NOMO-1 (cell line): ENCODE results near the gene CLPTM1L.

Experiments
- DNase-seq, 2 experiments: peaks; one replicate each; lab custom pipeline; 2025; ENCODE audit not compliant: unreplicated experiment in 2 of 2; lab: John Stamatoyannopoulos, UW

CLPTM1L gene, protein sequence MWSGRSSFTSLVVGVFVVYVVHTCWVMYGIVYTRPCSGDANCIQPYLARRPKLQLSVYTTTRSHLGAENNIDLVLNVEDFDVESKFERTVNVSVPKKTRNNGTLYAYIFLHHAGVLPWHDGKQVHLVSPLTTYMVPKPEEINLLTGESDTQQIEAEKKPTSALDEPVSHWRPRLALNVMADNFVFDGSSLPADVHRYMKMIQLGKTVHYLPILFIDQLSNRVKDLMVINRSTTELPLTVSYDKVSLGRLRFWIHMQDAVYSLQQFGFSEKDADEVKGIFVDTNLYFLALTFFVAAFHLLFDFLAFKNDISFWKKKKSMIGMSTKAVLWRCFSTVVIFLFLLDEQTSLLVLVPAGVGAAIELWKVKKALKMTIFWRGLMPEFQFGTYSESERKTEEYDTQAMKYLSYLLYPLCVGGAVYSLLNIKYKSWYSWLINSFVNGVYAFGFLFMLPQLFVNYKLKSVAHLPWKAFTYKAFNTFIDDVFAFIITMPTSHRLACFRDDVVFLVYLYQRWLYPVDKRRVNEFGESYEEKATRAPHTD

DNA sequence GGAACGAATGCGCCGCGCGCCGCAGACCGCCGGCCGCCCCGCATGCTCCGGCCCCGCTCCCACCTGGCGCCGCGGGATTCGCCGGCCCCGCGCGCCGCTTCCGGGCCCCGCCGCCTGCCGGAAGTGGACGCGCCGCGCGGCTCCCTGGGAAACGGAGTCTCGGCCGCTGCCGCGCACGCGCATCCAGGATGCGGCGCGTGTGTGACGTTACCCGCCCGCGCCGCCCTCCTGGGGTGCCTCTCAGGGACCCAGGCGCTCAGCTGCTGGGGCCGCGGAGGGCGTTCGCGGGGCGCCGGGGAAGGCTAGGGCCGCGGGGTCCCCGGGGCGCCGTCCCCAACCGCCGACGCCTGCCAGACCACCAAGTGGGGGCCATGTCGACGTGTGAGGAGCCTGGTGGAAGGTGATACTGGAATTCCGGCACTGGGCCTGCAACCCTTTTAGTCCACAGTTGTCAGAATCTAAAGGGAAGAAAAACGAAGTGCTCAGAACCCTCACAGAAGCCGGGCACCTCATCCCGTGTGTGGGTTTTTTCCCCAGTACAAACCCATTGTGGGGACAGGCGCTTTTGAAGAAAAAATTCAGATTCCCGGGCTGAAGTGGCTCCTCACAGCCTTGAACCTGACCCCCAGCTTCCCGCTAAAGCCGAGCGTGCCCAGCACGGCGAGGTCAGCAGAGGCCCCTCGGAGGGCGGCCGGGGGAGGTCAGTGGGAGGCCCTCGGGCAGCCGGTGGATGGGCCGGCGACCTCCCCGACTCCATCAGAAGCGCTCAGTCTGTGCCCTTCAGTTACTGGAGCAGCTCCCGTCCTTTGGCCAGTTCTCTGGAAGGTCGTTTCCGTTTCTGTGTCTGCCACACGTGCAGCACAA, at the start of gene CLPTM1L:
Gene CLPTM1L (minus strand): TSS at position 125 of the 864 bp plus-strand sequence. CDS start 258 bp downstream, outside the sequence.
- peak; percentile 92 to 97 for DNase-seq

- DNase-seq, result no peak
These were observed 48.9 kb upstream of the CLPTM1L start for GRCh38 chr5:1393571-1394501.

- DNase-seq, result peak in 1 of 2 experiments; percentile 48
These were observed 48.1 kb upstream of the CLPTM1L start for GRCh38 chr5:1392801-1393565.

GRCh38 chr5:1392261-1392660, 47.4 kb upstream of the CLPTM1L start:
- DNase-seq, result no peak

GRCh38 chr5:1391691-1392090, 46.8 kb upstream of the CLPTM1L start:
- no peak for DNase-seq

DNA sequence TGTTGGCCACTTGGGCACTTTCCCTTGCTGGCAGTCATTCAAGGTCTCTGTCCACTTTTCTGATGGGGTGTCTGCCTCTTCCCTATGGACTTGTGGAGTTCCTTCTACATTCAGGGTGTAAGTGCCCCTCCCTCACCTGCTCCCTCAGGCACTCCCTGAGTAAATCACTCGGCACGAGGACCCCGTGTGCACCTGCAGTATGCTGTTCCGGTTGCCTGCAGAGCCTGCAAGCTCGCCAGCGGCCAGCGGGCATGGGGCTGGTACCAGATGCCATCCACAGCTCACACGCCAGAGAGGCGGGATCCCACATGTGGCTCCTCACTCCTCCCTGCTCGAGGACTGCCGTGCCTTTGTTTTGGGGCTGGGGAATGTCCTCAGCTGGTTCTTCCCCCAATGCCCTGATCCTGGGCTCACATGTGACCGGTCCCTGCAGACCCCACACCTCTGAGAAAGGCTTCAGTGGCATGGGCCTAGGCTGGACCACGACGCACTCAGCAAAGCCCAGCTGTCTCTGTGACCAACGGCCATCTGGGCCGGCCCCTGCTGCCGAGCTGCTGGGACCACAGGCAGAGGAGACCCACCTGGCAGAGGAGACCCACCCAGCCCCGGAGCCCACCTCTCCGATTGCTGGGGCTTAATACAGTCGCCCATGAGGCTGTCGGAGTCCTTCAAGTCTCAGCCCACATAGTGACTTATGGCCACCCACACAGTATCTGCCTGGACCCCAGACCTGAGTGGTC, 46.1 kb upstream of the CLPTM1L start:
- DNase-seq, result no peak

GRCh38 chr5:1390333-1390732, 45.4 kb upstream of the CLPTM1L start:
- DNase-seq, result no peak

- no peak for DNase-seq
These were observed 43.6 kb upstream of the CLPTM1L start for GRCh38 chr5:1388383-1388967.

GRCh38 chr5:1387876-1388275, 43.0 kb upstream of the CLPTM1L start:
- no peak for DNase-seq

DNA sequence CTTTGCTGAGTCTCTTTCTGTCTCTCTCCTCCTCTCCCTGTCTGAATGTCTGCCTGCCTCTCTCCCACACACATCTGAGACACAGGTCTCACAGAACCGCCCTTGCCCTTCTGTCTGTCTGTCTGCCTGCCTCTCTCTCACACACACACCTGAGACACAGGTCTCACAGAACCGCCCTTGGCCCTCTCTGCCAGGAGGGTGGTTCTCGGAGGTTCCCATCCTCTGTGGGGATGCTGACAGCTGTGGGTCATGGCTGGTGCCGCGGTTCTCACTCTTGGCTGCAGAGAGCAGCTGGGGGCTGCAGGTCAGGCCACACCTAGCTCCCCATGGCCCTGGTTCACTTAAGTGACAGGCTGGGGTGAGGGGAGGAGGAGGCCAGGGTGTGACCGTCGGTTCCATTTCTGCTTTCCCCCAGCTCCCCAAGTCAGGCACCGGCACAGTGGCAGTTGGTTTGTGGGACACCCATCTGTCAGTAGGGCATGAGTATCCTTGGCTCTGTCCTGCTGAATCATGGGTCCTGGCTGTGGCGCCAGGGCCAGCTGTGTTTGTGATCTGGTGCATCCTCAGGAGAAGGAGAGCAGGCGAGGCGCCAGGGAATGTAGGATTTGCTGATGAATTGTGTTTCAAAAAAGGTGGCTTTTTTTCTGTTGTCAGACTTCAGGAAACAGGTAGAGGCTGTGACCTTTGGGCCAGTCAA, 42.3 kb upstream of the CLPTM1L start:
- DNase-seq, result no peak

DNA sequence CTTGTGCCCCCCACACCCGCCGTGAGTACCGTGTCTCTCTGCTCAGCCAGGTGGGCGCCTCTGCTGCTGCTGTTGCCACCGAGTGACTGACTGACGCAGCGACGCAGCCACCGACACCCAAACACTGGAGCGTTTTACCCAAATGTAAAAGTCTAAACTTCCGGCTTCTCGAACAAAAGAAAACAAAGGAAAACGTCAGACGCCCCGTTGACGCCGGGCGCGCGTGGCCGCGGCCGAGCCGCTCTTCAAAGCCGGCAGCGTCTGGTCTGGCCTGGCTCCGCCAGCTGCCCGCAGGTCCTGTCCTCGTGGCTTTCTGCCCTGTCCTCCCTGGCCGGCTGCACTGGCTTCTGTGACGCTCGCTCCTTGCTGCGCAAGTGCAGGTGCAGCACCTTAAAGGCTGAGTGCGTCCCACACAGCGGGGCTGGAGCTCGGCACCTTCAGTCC, 41.4 kb upstream of the CLPTM1L start:
- peak; percentile 77 to 85 for DNase-seq

DNA sequence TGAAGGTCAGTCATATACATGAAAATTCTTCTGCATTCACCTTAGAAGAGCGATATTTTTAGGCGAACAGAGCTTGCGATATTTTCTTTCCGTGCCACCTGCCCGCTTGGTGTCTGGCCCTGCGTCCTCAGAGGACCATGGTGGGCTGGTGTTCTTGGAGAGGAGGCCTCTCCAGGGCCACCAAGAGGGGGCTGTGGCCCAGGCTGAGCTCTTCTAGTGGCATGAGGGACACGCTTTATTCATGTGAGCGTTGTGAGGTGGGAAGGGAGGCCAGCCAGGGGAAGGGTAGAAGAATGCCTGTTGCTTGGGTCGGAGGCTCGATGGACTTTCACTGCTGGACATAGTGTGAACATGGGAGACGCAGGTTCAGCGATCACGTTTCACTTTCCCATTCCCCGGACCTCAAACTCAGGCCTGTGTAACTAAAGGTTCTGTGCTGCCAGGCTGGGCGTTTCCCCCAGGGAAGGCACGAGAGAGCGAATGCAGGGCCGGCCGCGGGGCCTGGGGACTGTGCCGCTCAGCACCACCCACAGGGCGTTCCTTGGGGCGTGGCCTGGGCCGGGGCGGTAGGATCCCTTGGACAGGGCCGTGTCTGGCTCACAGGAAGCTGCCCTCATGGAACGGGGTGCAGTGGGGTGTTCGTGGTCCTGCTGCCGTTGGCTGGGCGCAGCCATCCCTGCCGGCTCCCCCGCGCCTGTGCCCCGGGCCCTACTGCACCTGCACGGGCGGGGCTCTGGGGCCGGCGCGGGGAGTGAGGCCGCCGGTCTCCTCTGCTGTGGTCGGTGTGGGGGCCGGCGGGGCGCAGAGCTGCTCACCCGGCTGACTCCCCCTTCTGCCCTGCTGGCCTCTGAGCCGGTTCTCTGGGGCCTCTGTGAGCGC, 40.7 kb upstream of the CLPTM1L start:
- peak; percentile 93 to 98 for DNase-seq

GRCh38 chr5:1384521-1384920, 39.6 kb upstream of the CLPTM1L start:
- DNase-seq, result no peak

- no peak for DNase-seq
These were observed 39.0 kb upstream of the CLPTM1L start for GRCh38 chr5:1383886-1384401.

- DNase-seq, result no peak
These were observed 38.4 kb upstream of the CLPTM1L start for GRCh38 chr5:1383344-1383743.

- DNase-seq, result no peak
These were observed 37.4 kb upstream of the CLPTM1L start for GRCh38 chr5:1382248-1382700.
